Measurements from ENCODE around the gene LTB4R2. TPM values are rescaled to one million over a fixed set of nuclear protein-coding genes. Genes with fewer than 3 reads are reported as not detected.

The LTB4R2 gene
- total and polyA plus RNA-seq, 7 experiments from 2014 or later = 2.1 to 26.8 (median 14.1) TPM

GRCh38 chr14:24279301-24280186 lies 30.4 kb upstream of the LTB4R2 start:
- intact Hi-C loops (cut with micrococcal nuclease) = loop anchor here in 1 of 2 donors (1.0 kb wide), 2 partner anchors 8 to 18 kb away; partner anchors contain the start of gene RABGGTA
- no peaks in the 10 kb centered on the region for H3K27me3 Mint-ChIP-seq
- no peaks in the 10 kb centered on the region for H3K27me3 ChIP-seq (ENCODE audit: control insufficient read depth in 2 of 2, insufficient read depth in 2 of 2, low read length in 2 of 2)
- peak overlapping the region in 9 of 10 donors; percentile 12 to 54 (median 34) for H3K4me3 Mint-ChIP-seq
- H3K9me3 Mint-ChIP-seq = peaks cover 0 to 3% (median 0%) of the 10 kb centered on the region in 11 donors
- H3K27ac Mint-ChIP-seq = peak overlapping the region; percentile 65 to 91 (median 76)
- H3K36me3 Mint-ChIP-seq = peaks cover 0 to 6% (median 0%) of the 10 kb centered on the region in 5 donors
- DNase-seq (peak; percentile 17 to 69 (median 41)), ATAC-seq (peak; percentile 85)
- peak overlapping the region; percentile 56 for H3K27ac ChIP-seq (ENCODE audit: low read depth, low read length)
- ChIA-PET POLR2A (interaction anchor here (1.4 to 2.0 kb wide), 3 partner anchors 9 to 45 kb away, joined by 3 to 7 read pairs (median 4); partner anchors contain the start of genes RABGGTA and TINF2), CTCF (interaction anchor here (0.6 to 2.5 kb wide), 6 partner anchors 10 to 708 kb away, joined by 3 to 17 read pairs (median 4); partner anchors contain the start of genes CIDEB, DHRS1, LTB4R2 and NOP9)
- H3K4me3 ChIP-seq (ENCODE audit: low read length) = no peak overlapping the region
- no peaks in the 10 kb centered on the region for H3K36me3 ChIP-seq (ENCODE audit: control insufficient read depth in 2 of 3, insufficient read depth in 3 of 3, low read length in 3 of 3)
- H3K4me1 ChIP-seq (ENCODE audit: control insufficient read depth in 2 of 2, insufficient read depth in 2 of 2, low read length in 2 of 2) = peaks cover 6 to 15% of the 10 kb centered on the region in 2 donors
- H3K9me3 ChIP-seq (ENCODE audit: control insufficient read depth in 2 of 3, low read length in 3 of 3) = no peaks in the 10 kb centered on the region
- peaks cover 29 to 41% (median 36%) of the 10 kb centered on the region in 7 donors for H3K4me1 Mint-ChIP-seq

- ATAC-seq (no peak), DNase-seq (no peak)
- POLR2A ChIA-PET = interaction anchor here (0.8 to 1.0 kb wide), 3 partner anchors 9 to 58 kb away, joined by 3 to 4 read pairs (median 3); partner anchors contain the start of gene RABGGTA
- Mint-ChIP-seq H3K4me3 (no peak overlapping the region), H3K27me3 (no peaks in the 10 kb centered on the region), H3K27ac (peak overlapping the region in 3 of 9 donors; percentile 63 to 91 (median 70)), H3K36me3 (peaks cover 0 to 6% (median 0%) of the 10 kb centered on the region in 5 donors), H3K9me3 (peaks cover 0 to 3% (median 0%) of the 10 kb centered on the region in 11 donors), H3K4me1 (peaks cover 25 to 35% (median 31%) of the 10 kb centered on the region in 7 donors)
- Histone ChIP-seq H3K4me3 (ENCODE audit: low read length) (no peak overlapping the region), H3K36me3 (ENCODE audit: control insufficient read depth in 2 of 3, insufficient read depth in 3 of 3, low read length in 3 of 3) (no peaks in the 10 kb centered on the region), H3K9me3 (ENCODE audit: control insufficient read depth in 2 of 3, low read length in 3 of 3) (no peaks in the 10 kb centered on the region), H3K4me1 (ENCODE audit: control insufficient read depth in 2 of 2, insufficient read depth in 2 of 2, low read length in 2 of 2) (peaks cover 6 to 14% of the 10 kb centered on the region in 2 donors), H3K27me3 (ENCODE audit: control insufficient read depth in 2 of 2, insufficient read depth in 2 of 2, low read length in 2 of 2) (no peaks in the 10 kb centered on the region), H3K27ac (ENCODE audit: low read depth, low read length) (no peak overlapping the region)
- intact Hi-C loops (cut with micrococcal nuclease) = no loop called here
- CTCF ChIA-PET = interaction anchor here (0.8 to 2.5 kb wide), 3 partner anchors 9 to 38 kb away, joined by 3 to 17 read pairs (median 4); partner anchors contain the start of genes DHRS1, NOP9 and TINF2
These were observed 29.0 kb upstream of the LTB4R2 start for GRCh38 chr14:24280797-24281460.

DNA sequence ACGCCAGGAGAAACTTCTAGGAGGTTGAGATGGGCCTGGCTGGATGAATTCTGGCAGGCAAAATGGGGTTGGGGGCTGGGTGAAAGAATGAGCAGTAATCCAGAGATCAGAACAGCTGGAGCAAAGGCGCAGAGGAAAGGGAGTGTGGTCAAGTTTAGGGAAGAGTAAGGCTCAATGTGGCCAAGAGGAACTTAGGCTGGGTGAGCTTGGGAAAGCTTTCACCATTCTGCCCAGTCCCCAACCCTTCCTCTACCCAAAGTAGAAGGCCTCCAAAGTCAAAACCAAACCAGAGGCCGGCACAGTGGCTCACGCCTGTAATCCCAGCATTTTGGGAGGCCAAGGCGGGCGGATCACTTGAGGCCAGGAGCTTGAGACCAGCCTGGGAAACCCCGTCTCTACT lies 28.3 kb upstream of the LTB4R2 start:
- no peak for DNase-seq
- H3K4me1 Mint-ChIP-seq = peaks cover 25 to 35% (median 32%) of the 10 kb centered on the region in 7 donors
- peaks cover 0 to 3% (median 0%) of the 10 kb centered on the region in 11 donors for H3K9me3 Mint-ChIP-seq
- Histone ChIP-seq H3K27ac (ENCODE audit: low read depth, low read length) (no peak overlapping the region), H3K27me3 (ENCODE audit: control insufficient read depth in 2 of 2, insufficient read depth in 2 of 2, low read length in 2 of 2) (no peaks in the 10 kb centered on the region), H3K4me3 (ENCODE audit: low read length) (no peak overlapping the region), H3K4me1 (ENCODE audit: control insufficient read depth in 2 of 2, insufficient read depth in 2 of 2, low read length in 2 of 2) (peaks cover 6 to 14% of the 10 kb centered on the region in 2 donors), H3K36me3 (ENCODE audit: control insufficient read depth in 2 of 3, insufficient read depth in 3 of 3, low read length in 3 of 3) (no peaks in the 10 kb centered on the region), H3K9me3 (ENCODE audit: control insufficient read depth in 2 of 3, low read length in 3 of 3) (no peaks in the 10 kb centered on the region)
- ChIA-PET POLR2A (interaction anchor here (0.6 to 1.0 kb wide), 3 partner anchors 10 to 38 kb away, joined by 3 read pairs; partner anchors contain the start of gene RABGGTA), CTCF (interaction anchor here (1.7 kb wide), 1 partner anchor 26 kb away, joined by 5 read pairs; the partner anchor contains the start of gene CIDEB)
- peaks cover 0 to 6% (median 0%) of the 10 kb centered on the region in 5 donors for H3K36me3 Mint-ChIP-seq
- no peak overlapping the region for H3K4me3 Mint-ChIP-seq
- no peak for ATAC-seq
- intact Hi-C loops (cut with micrococcal nuclease) = no loop called here
- H3K27ac Mint-ChIP-seq = peak overlapping the region in 3 of 9 donors; percentile 50 to 70 (median 63)
- H3K27me3 Mint-ChIP-seq = peaks cover 0 to 2% (median 0%) of the 10 kb centered on the region in 5 donors

GRCh38 chr14:24282736-24283135 lies 27.2 kb upstream of the LTB4R2 start:
- no peak overlapping the region for H3K4me3 Mint-ChIP-seq
- peak overlapping the region in 2 of 9 donors; percentile 22 to 73 for H3K27ac Mint-ChIP-seq
- ATAC-seq (no peak), DNase-seq (no peak)
- Histone ChIP-seq H3K27me3 (ENCODE audit: control insufficient read depth in 2 of 2, insufficient read depth in 2 of 2, low read length in 2 of 2) (no peaks in the 10 kb centered on the region), H3K27ac (ENCODE audit: low read depth, low read length) (no peak overlapping the region), H3K4me1 (ENCODE audit: control insufficient read depth in 2 of 2, insufficient read depth in 2 of 2, low read length in 2 of 2) (peaks cover 6 to 14% of the 10 kb centered on the region in 2 donors), H3K36me3 (ENCODE audit: control insufficient read depth in 2 of 3, insufficient read depth in 3 of 3, low read length in 3 of 3) (no peaks in the 10 kb centered on the region), H3K4me3 (ENCODE audit: low read length) (no peak overlapping the region), H3K9me3 (ENCODE audit: control insufficient read depth in 2 of 3, low read length in 3 of 3) (no peaks in the 10 kb centered on the region)
- ChIA-PET CTCF (interaction anchor here (0.6 to 1.9 kb wide), 4 partner anchors 15 to 149 kb away, joined by 3 to 6 read pairs (median 4); partner anchors contain the start of gene CIDEB), POLR2A (interaction anchor here (0.9 kb wide), 1 partner anchor 12 kb away, joined by 3 read pairs; no protein-coding TSS in a partner anchor)
- intact Hi-C loops (cut with micrococcal nuclease) = no loop called here
- H3K27me3 Mint-ChIP-seq = peaks cover 0 to 2% (median 0%) of the 10 kb centered on the region in 5 donors
- peaks cover 0 to 1% (median 0%) of the 10 kb centered on the region in 5 donors for H3K36me3 Mint-ChIP-seq
- peaks cover 22 to 27% (median 27%) of the 10 kb centered on the region in 7 donors for H3K4me1 Mint-ChIP-seq
- H3K9me3 Mint-ChIP-seq = peaks cover 0 to 3% (median 0%) of the 10 kb centered on the region in 11 donors

- no peak overlapping the region for H3K27ac ChIP-seq (ENCODE audit: low read depth, low read length)
- intact Hi-C loops (cut with micrococcal nuclease) = no loop called here
- H3K27me3 ChIP-seq (ENCODE audit: control insufficient read depth in 2 of 2, insufficient read depth in 2 of 2, low read length in 2 of 2) = no peaks in the 10 kb centered on the region
- H3K9me3 ChIP-seq (ENCODE audit: control insufficient read depth in 2 of 3, low read length in 3 of 3) = no peaks in the 10 kb centered on the region
- peak overlapping the region in 3 of 9 donors; percentile 32 to 74 (median 47) for H3K27ac Mint-ChIP-seq
- no peaks in the 10 kb centered on the region for H3K36me3 ChIP-seq (ENCODE audit: control insufficient read depth in 2 of 3, insufficient read depth in 3 of 3, low read length in 3 of 3)
- ChIA-PET POLR2A (interaction anchor here (0.8 to 0.9 kb wide), 2 partner anchors 12 to 40 kb away, joined by 4 read pairs; partner anchors contain the start of gene RABGGTA), CTCF (interaction anchor here (1.9 kb wide), 1 partner anchor 14 kb away, joined by 6 read pairs; no protein-coding TSS in a partner anchor)
- H3K4me3 ChIP-seq (ENCODE audit: low read length) = no peak overlapping the region
- peaks cover 6 to 11% of the 10 kb centered on the region in 2 donors for H3K4me1 ChIP-seq (ENCODE audit: control insufficient read depth in 2 of 2, insufficient read depth in 2 of 2, low read length in 2 of 2)
- peaks cover 0 to 1% (median 0%) of the 10 kb centered on the region in 5 donors for H3K36me3 Mint-ChIP-seq
- H3K9me3 Mint-ChIP-seq = no peaks in the 10 kb centered on the region
- H3K4me1 Mint-ChIP-seq = peaks cover 16 to 20% (median 18%) of the 10 kb centered on the region in 7 donors
- no peak for DNase-seq
- no peak overlapping the region for H3K4me3 Mint-ChIP-seq
- no peak for ATAC-seq
- peaks cover 0 to 2% (median 0%) of the 10 kb centered on the region in 5 donors for H3K27me3 Mint-ChIP-seq
These were observed 26.0 kb upstream of the LTB4R2 start for GRCh38 chr14:24283796-24284460.
